Measurements from ENCODE around the gene MARCHF10. TPM values are rescaled to one million over a fixed set of nuclear protein-coding genes. Genes with fewer than 3 reads are reported as not detected.
"Not testable (repeated sequence)": the region's sequence is repeated elsewhere in the genome, so short reads cannot be mapped to it uniquely, and the experiment has no call there.

The MARCHF10 gene
- polyA plus RNA-seq (ENCODE audit: insufficient read length): 1.00 TPM
- long read RNA-seq, donor 1: 0 reads
- long read RNA-seq, donor 2: 0 reads
- long read RNA-seq, donor 3: 0 reads
- long read RNA-seq, donor 4: 0 reads
- long read RNA-seq, donor 5: 0 reads
- long read RNA-seq, donor 6: 0 reads
- long read RNA-seq, donor 7: 0 reads
- long read RNA-seq, donor 8: 0 reads

- peak; percentile 75 for DNase-seq
These were observed at the start of gene MARCHF10 for GRCh38 chr17:62807812-62808575. TSS of gene MARCHF10 (minus strand) at chr17:62808314. CDS start at chr17:62801735, 6,579 bp downstream.

GRCh38 chr17:62857526-62857925, 49.4 kb upstream of the MARCHF10 start:
- no peak for DNase-seq

- DNase-seq: no peak
These were observed 48.5 kb upstream of the MARCHF10 start for GRCh38 chr17:62856594-62856993.

GRCh38 chr17:62855156-62855555, 47.0 kb upstream of the MARCHF10 start:
- no peak for DNase-seq

- DNase-seq: no peak
These were observed 46.1 kb upstream of the MARCHF10 start for GRCh38 chr17:62854098-62854680.

- DNase-seq: no peak
These were observed 44.1 kb upstream of the MARCHF10 start for GRCh38 chr17:62852195-62852594.

- not testable (repeated sequence) for DNase-seq
These were observed 41.7 kb upstream of the MARCHF10 start for GRCh38 chr17:62849591-62850415.

- DNase-seq: no peak
These were observed 40.2 kb upstream of the MARCHF10 start for GRCh38 chr17:62848334-62848733.

GRCh38 chr17:62847426-62847825, 39.3 kb upstream of the MARCHF10 start:
- no peak for DNase-seq

GRCh38 chr17:62840871-62841270, 32.8 kb upstream of the MARCHF10 start:
- DNase-seq: no peak

- DNase-seq: not testable (repeated sequence)
These were observed 25.7 kb upstream of the MARCHF10 start for GRCh38 chr17:62833816-62834215.

GRCh38 chr17:62832405-62832804, 24.3 kb upstream of the MARCHF10 start:
- no peak for DNase-seq

GRCh38 chr17:62831066-62831465, 23.0 kb upstream of the MARCHF10 start:
- not testable (repeated sequence) for DNase-seq

- no peak for DNase-seq
These were observed 19.8 kb upstream of the MARCHF10 start for GRCh38 chr17:62827746-62828485.

GRCh38 chr17:62826956-62827355, 18.8 kb upstream of the MARCHF10 start:
- no peak for DNase-seq

GRCh38 chr17:62825182-62825581, 17.1 kb upstream of the MARCHF10 start:
- no peak for DNase-seq

GRCh38 chr17:62824290-62825131, 16.4 kb upstream of the MARCHF10 start:
- peak; percentile 54 for DNase-seq

- DNase-seq: no peak
These were observed 15.2 kb upstream of the MARCHF10 start for GRCh38 chr17:62823111-62823893.

- DNase-seq: no peak
These were observed 14.2 kb upstream of the MARCHF10 start for GRCh38 chr17:62822080-62822904.

Data from left kidney (tissue), 8 donors.